ENCODE measurements around the gene ZNF790.

ZNF790 gene

DNA sequence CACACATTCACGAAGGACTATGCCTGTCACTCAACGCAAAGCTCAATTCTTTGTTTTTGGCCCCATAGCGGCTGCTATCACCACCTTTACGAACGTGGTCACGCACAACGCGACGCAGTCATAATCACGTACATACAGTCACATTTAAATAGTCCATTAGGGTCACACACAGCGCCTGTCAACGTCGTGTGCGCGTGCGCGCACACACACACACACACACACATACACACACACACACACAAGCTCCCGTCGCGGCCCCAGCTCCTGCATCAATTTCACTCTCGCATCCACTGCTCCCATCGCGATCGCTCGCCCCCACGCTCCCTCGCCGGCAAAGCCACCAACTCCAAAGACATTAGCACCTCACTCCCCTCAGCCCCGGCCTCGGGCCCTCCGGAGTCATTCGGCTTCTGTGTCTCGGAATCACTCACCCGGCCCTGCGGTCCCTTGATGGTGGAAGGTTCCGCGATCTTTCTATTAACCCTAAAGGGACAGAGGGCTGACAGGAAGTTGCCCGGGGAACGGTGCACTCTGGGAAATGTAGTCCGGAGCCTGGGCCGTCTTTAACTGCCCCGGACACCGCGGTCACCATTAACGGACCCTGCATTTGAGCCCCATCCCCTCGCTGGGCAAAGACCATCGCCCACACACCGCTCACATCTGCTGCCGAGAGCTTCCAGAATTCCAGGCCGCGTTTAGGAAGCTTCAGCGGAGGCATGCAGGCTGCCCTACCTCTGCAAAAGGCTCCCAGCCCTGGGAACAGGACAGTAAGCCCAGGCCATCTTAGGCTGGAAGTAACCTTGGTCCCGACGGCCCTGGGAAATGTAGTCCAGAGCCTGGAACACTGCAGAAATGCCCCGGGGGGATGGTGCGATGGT, at the start of gene ZNF790:
Gene ZNF790 (minus strand): TSS at position 482 of the 878 bp plus-strand sequence. CDS start 12,768 bp downstream, outside the sequence.
- H3K9me3 ChIP-seq (ENCODE audit: control insufficient read depth, insufficient read depth, low read length) = peaks cover 12% of the 10 kb centered on the region; the same call in 1 of the 2 replicates
- peak within 1 kb of the TSS; percentile 95 for H3K9ac ChIP-seq (ENCODE audit: low read depth, low read length)
- no peaks in the 10 kb centered on the region for H3K4me1 ChIP-seq (ENCODE audit: control insufficient read depth, insufficient read depth, low read length)
- peak within 1 kb of the TSS; percentile 98 for H3K4me3 ChIP-seq (ENCODE audit: low read depth, low read length)
- H3K27me3 ChIP-seq (ENCODE audit: control insufficient read depth, insufficient read depth, low read length) = no peaks in the 10 kb centered on the region
- H3K27ac ChIP-seq (ENCODE audit: low read depth, low read length) = peak within 1 kb of the TSS; percentile 85
- H3K36me3 ChIP-seq (ENCODE audit: control insufficient read depth, insufficient read depth, low read length) = peaks cover 10% of the 10 kb centered on the region; the same call in 1 of the 2 replicates

- Histone ChIP-seq H3K9me3 (ENCODE audit: control insufficient read depth, insufficient read depth, low read length) (peaks cover 92% of the 10 kb centered on the region), H3K4me1 (ENCODE audit: control insufficient read depth, insufficient read depth, low read length) (no peaks in the 10 kb centered on the region), H3K9ac (ENCODE audit: low read depth, low read length) (no peak overlapping the region), H3K4me3 (ENCODE audit: low read depth, low read length) (peak overlapping the region; percentile 16; the same call in 1 of the 2 replicates), H3K36me3 (ENCODE audit: control insufficient read depth, insufficient read depth, low read length) (peaks cover 35% of the 10 kb centered on the region), H3K27ac (ENCODE audit: low read depth, low read length) (no peak overlapping the region), H3K27me3 (ENCODE audit: control insufficient read depth, insufficient read depth, low read length) (no peaks in the 10 kb centered on the region)
Observed at GRCh38 chr19:36876993-36877938, 39.1 kb upstream of the ZNF790 start.

DNA sequence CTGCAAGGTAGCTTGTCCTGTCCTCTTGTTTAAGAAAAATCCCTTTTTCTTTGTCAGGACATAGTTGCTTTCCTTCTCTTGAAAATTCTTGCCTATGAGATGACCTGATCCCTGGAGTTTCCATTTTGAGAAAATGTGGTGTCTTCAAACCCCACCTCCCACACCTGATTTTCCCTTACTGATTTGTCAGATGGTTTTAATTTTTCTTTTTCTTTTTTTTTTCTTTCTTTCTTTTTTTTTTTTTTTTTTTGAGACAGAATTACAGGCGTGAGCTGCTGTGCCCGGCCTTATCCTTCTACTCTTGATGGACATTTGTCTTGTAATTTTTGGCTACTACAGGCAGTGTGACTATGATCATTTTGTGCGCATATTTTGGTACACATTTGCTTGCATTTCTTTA, 13.7 kb upstream of the ZNF790 start:
- H3K9me3 ChIP-seq (ENCODE audit: control insufficient read depth, insufficient read depth, low read length) = peaks cover 9% of the 10 kb centered on the region; the same call in 1 of the 2 replicates
- peaks cover 25% of the 10 kb centered on the region for H3K36me3 ChIP-seq (ENCODE audit: control insufficient read depth, insufficient read depth, low read length)
- peak overlapping the region; percentile 96 for H3K4me3 ChIP-seq (ENCODE audit: low read depth, low read length)

DNA sequence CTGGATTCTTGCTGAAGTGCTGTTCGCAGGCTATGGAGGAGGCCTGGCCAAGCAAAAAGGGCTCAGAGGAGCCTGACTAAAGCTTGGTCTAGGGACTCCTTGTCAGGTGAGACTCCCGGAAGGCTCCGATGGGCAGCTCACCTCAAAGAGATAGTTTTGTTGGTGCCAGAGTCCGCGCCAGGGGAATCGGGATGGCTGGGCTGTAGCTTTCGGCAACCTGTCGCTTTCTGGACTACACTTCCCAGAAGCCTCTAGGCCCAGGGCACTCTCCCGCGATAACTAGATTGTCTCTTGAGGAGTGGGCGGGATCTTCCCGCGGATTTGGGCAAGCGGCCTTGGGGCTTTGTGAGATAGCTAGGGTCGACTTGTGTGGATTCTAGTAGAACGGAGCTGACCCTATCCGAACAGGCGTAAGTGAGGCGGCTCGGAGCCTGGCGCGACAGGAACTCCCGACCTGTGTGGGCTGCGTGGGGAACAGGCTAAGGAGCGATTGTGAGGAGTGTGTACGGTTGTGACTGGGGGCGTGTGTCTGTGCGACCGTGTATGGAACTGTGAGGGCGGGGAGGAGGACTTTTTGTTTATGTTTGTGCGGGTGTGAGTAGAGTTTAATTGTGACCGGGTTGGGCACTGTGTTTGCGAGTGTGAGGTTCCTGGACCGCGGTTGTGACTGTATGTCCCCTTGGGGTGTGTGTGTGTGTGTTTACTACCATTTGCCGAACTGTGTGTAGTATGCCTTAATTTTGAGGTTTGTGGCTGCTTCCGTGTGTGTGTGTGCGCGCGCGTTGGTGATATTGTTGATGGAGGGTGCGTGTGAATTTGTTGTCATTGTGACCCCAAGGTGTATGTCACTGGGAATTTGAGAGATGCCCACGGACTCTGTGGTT, 12.6 kb upstream of the ZNF790 start, which contains the start of gene ZNF345:
Gene ZNF345 (plus strand): TSS at position 318 of the 884 bp plus-strand sequence. CDS start 25,955 bp downstream, outside the sequence.
- H3K4me1 ChIP-seq (ENCODE audit: control insufficient read depth, insufficient read depth, low read length) = no peaks in the 10 kb centered on the region
- no peaks in the 10 kb centered on the region for H3K27me3 ChIP-seq (ENCODE audit: control insufficient read depth, insufficient read depth, low read length)
- H3K9me3 ChIP-seq (ENCODE audit: control insufficient read depth, insufficient read depth, low read length) = no peaks in the 10 kb centered on the region; the same call in 1 of the 2 replicates
- peaks cover 19% of the 10 kb centered on the region for H3K36me3 ChIP-seq (ENCODE audit: control insufficient read depth, insufficient read depth, low read length)
- peak within 1 kb of the TSS; percentile 90 for H3K9ac ChIP-seq (ENCODE audit: low read depth, low read length)
- H3K4me3 ChIP-seq (ENCODE audit: low read depth, low read length) = peak within 1 kb of the TSS; percentile 96
- peak within 1 kb of the TSS; percentile 73 for H3K27ac ChIP-seq (ENCODE audit: low read depth, low read length)

More for the DNA sequence above, 13.7 kb upstream of the ZNF790 start:
- no peak overlapping the region for H3K9ac ChIP-seq (ENCODE audit: low read depth, low read length)
- H3K4me1 ChIP-seq (ENCODE audit: control insufficient read depth, insufficient read depth, low read length) = no peaks in the 10 kb centered on the region
- H3K27me3 ChIP-seq (ENCODE audit: control insufficient read depth, insufficient read depth, low read length) = no peaks in the 10 kb centered on the region
- no peak overlapping the region for H3K27ac ChIP-seq (ENCODE audit: low read depth, low read length)

DNA sequence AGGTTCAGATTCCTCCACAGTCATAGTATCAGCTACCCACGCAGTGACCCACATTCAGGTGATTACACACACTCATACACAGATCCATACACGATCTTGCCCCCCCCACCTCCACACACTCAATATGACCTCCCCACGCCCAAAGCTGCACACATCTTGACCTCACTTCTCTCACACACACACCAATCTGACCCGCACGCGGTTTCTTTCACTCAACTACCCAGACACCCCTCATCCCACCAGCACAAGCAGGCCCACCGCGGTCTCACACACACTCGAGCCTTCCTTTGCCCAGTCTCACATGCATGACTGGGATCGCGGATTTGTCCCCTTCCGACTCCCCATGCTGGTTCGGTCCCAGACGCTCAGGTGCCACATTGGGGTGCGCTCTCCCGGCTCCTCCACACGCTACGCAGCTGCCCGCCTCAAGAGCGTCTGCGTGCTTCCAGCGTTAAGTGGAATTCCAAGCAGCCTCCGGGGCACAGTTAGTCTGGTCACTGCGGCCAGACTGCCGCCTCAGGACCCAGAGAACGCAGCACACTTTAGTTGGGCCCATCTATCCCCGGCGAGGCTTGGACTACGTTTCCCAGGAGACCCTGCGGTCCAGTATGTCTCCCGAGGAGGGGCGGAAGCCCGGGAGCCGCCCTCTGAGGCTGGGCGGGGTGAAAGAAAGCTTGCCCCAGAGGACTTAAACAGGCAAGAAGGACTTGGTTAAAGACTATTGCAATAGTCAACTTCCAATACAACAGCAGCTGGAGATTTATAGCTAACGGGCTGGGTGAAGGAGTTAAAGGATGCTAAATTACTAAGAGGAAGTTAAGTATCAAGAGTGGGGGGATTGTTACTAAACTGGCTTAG, 11.7 kb upstream of the ZNF790 start:
- Histone ChIP-seq H3K4me3 (ENCODE audit: low read depth, low read length) (peak overlapping the region; percentile 96), H3K4me1 (ENCODE audit: control insufficient read depth, insufficient read depth, low read length) (no peaks in the 10 kb centered on the region), H3K9ac (ENCODE audit: low read depth, low read length) (peak overlapping the region; percentile 72), H3K27ac (ENCODE audit: low read depth, low read length) (peak overlapping the region; percentile 69), H3K27me3 (ENCODE audit: control insufficient read depth, insufficient read depth, low read length) (no peaks in the 10 kb centered on the region), H3K36me3 (ENCODE audit: control insufficient read depth, insufficient read depth, low read length) (peaks cover 16% of the 10 kb centered on the region), H3K9me3 (ENCODE audit: control insufficient read depth, insufficient read depth, low read length) (no peaks in the 10 kb centered on the region; the same call in 1 of the 2 replicates)

DNA sequence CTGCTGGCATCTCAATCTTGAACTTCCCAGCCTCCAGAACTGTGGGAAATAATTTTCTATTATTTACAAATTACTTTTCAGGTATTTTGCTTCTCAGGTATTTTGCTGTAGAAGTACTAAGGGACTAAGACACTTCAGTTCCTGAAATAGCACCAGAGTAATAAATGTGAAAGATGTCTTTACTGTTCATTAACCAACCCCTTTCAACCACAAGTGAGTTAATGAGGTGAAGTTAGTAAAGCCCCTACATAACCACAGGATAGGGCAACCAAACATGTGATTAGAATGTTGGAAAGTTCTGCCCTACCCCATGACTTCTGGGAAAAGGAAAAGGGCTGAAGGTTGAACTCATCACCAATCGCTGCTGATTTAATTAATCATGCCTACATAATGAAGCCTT, 9.8 kb upstream of the ZNF790 start:
- Histone ChIP-seq H3K36me3 (ENCODE audit: control insufficient read depth, insufficient read depth, low read length) (peaks cover 11% of the 10 kb centered on the region; the same call in 1 of the 2 replicates), H3K4me1 (ENCODE audit: control insufficient read depth, insufficient read depth, low read length) (no peaks in the 10 kb centered on the region), H3K9me3 (ENCODE audit: control insufficient read depth, insufficient read depth, low read length) (no peaks in the 10 kb centered on the region)

DNA sequence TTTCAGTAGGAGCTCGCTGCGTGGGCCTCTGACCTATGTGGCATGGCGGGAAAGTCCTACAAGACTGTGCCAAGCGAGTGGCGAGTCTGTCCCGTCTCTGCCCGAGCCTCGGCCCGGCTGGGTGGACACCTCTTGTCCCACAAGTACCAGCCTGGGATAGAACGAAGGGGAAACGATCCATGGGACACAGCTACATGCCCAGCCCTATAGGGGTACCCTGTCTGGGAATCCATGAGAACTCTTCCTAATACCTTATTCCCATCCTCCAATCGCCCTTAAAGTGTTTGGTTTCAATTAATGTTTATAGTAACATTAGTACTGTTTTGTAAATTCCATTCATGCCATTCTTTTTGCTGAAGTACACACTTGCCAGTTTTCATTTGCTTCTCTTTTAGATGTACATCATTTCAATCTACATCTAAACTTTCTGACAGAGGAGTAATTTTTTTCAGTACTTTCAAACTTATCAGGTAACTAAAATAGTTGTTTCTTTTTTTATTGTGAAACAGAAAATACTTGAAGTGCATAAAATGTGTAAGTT, 667 bp upstream of the ZNF790 start:
- Histone ChIP-seq H3K27ac (ENCODE audit: low read depth, low read length) (peak overlapping the region; percentile 85), H3K4me1 (ENCODE audit: control insufficient read depth, insufficient read depth, low read length) (no peaks in the 10 kb centered on the region), H3K9me3 (ENCODE audit: control insufficient read depth, insufficient read depth, low read length) (peaks cover 7% of the 10 kb centered on the region; the same call in 1 of the 2 replicates), H3K4me3 (ENCODE audit: low read depth, low read length) (peak overlapping the region; percentile 98), H3K27me3 (ENCODE audit: control insufficient read depth, insufficient read depth, low read length) (no peaks in the 10 kb centered on the region), H3K36me3 (ENCODE audit: control insufficient read depth, insufficient read depth, low read length) (peaks cover 8% of the 10 kb centered on the region; the same call in 1 of the 2 replicates), H3K9ac (ENCODE audit: low read depth, low read length) (peak overlapping the region; percentile 95; the same call in 1 of the 2 replicates)

More for the DNA sequence above, 9.8 kb upstream of the ZNF790 start:
- no peak overlapping the region for H3K27ac ChIP-seq (ENCODE audit: low read depth, low read length)
- no peaks in the 10 kb centered on the region for H3K27me3 ChIP-seq (ENCODE audit: control insufficient read depth, insufficient read depth, low read length)
- no peak overlapping the region for H3K4me3 ChIP-seq (ENCODE audit: low read depth, low read length)
- no peak overlapping the region for H3K9ac ChIP-seq (ENCODE audit: low read depth, low read length)

GRCh38 chr19:36837176-36837905, 846 bp downstream of the ZNF790 start:
- peak overlapping the region; percentile 98 for H3K4me3 ChIP-seq (ENCODE audit: low read depth, low read length)
- H3K9me3 ChIP-seq (ENCODE audit: control insufficient read depth, insufficient read depth, low read length) = peaks cover 16% of the 10 kb centered on the region
- H3K36me3 ChIP-seq (ENCODE audit: control insufficient read depth, insufficient read depth, low read length) = peaks cover 7% of the 10 kb centered on the region; the same call in 1 of the 2 replicates
- H3K4me1 ChIP-seq (ENCODE audit: control insufficient read depth, insufficient read depth, low read length) = no peaks in the 10 kb centered on the region
- no peaks in the 10 kb centered on the region for H3K27me3 ChIP-seq (ENCODE audit: control insufficient read depth, insufficient read depth, low read length)
- H3K9ac ChIP-seq (ENCODE audit: low read depth, low read length) = peak overlapping the region; percentile 95
- no peak overlapping the region for H3K27ac ChIP-seq (ENCODE audit: low read depth, low read length)

DNA sequence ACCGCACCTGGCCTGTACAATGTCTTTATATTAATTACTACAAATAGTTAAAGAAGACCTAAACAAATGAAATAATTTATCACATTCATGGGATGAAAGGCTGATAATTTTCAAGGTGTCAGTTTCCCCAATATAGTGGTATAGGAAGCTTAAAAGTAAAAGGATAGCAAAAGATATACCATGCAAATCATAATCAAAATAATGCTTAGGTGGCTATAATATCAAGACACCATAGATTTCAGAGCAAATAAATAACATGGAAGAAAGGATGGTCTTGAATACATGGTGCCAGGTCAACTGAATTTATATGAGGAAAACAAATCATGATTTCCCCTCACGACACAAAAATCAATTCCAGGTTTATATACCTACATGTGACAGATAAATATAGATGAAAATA, 4.8 kb downstream of the ZNF790 start:
- no peak overlapping the region for H3K27ac ChIP-seq (ENCODE audit: low read depth, low read length)
- peaks cover 24% of the 10 kb centered on the region; the same call in 1 of the 2 replicates for H3K36me3 ChIP-seq (ENCODE audit: control insufficient read depth, insufficient read depth, low read length)
- peaks cover 52% of the 10 kb centered on the region for H3K9me3 ChIP-seq (ENCODE audit: control insufficient read depth, insufficient read depth, low read length)
- H3K4me3 ChIP-seq (ENCODE audit: low read depth, low read length) = no peak overlapping the region
- H3K4me1 ChIP-seq (ENCODE audit: control insufficient read depth, insufficient read depth, low read length) = no peaks in the 10 kb centered on the region
- no peaks in the 10 kb centered on the region for H3K27me3 ChIP-seq (ENCODE audit: control insufficient read depth, insufficient read depth, low read length)
- no peak overlapping the region for H3K9ac ChIP-seq (ENCODE audit: low read depth, low read length)

Data from HUES48 (cell line).